ENCODE results near the gene ATCAY.

DNA sequence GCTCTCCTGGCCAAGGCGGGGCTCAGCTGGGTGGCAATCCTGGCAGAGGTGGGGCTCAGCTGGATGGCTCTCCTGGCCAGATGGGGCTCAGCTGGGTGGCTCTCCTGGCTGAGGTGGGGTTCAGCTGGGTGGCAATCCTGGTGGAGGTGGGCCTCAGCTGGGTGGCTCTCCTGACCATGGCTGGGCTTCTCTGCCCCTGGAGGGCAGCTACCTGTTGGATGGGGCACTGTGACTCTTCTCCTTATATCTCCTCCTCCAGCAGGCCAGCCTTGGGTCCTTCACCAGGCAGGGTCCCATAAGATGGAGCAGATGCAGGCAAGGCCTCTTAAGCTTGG is 28.3 kb upstream of the ATCAY start:
- TF ChIP-seq, protein P1, sequence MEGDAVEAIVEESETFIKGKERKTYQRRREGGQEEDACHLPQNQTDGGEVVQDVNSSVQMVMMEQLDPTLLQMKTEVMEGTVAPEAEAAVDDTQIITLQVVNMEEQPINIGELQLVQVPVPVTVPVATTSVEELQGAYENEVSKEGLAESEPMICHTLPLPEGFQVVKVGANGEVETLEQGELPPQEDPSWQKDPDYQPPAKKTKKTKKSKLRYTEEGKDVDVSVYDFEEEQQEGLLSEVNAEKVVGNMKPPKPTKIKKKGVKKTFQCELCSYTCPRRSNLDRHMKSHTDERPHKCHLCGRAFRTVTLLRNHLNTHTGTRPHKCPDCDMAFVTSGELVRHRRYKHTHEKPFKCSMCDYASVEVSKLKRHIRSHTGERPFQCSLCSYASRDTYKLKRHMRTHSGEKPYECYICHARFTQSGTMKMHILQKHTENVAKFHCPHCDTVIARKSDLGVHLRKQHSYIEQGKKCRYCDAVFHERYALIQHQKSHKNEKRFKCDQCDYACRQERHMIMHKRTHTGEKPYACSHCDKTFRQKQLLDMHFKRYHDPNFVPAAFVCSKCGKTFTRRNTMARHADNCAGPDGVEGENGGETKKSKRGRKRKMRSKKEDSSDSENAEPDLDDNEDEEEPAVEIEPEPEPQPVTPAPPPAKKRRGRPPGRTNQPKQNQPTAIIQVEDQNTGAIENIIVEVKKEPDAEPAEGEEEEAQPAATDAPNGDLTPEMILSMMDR (IDR thresholded peaks at IDR 0.05): no peak
- TF ChIP-seq POLR2A (IDR thresholded peaks at IDR 0.05): no peak
- no peak for TF ChIP-seq EP300 (IDR thresholded peaks at IDR 0.05)
- TF ChIP-seq POLR2AphosphoS5 (IDR thresholded peaks at IDR 0.05): no peak

All from suprapubic skin (tissue), 4 donors.